ENCODE results near the gene NSUN5. TPM values are rescaled to one million over a fixed set of nuclear protein-coding genes. Genes with fewer than 3 reads are reported as not detected.

Gene NSUN5
- total and polyA plus RNA-seq, 9 of the 15 experiments (the other 6 are each of a cell fraction or from before 2014, with no cell fraction given) = 4.7 to 115 (median 43.0) TPM

GRCh38 chr7:73343671-73344380 is 35.2 kb upstream of the NSUN5 start:
- peaks cover 49 to 72% of the 10 kb centered on the region in 2 experiments for H3K27me3 ChIP-seq (ENCODE audit: control insufficient read depth in 2 of 2, insufficient read depth in 2 of 2, low read length in 2 of 2)
- WGBS (ENCODE audit: insufficient coverage, low coverage, missing lambda C conversion rate) = 17% methylated on average over 7 of the region's 7 CpGs
- H3K9ac ChIP-seq (ENCODE audit: insufficient read depth in 1 of 2, low read depth in 2 of 2, low read length in 2 of 2) = no peak overlapping the region
- POLR2A ChIA-PET = interaction anchor here (0.7 kb wide), 1 partner anchor 639 kb away, joined by 4 read pairs; no protein-coding TSS in a partner anchor
- FAIRE-seq (no peak), DNase-seq (ENCODE audit: extremely low read depth in 1 of 4, low spot score in 3 of 4) (no peak), ATAC-seq (no peak)
- intact Hi-C loops (cut with micrococcal nuclease) = loop anchor here (2.0 to 5.0 kb wide), 2 partner anchors 93 to 109 kb away; no protein-coding TSS in a partner anchor
- CTCF ChIA-PET (ENCODE audit: low intra/inter-chr PET ratio) = interaction anchor here (1.5 kb wide), 1 partner anchor 108 kb away, joined by 4 read pairs; no protein-coding TSS in a partner anchor
- no peaks in the 10 kb centered on the region for H4K20me1 ChIP-seq (replicated peaks; ENCODE audit: control insufficient read depth, insufficient read depth, low read length)
- BruUV-seq (replicated peaks) = no TSS peak
- in situ Hi-C loops (cut with MboI) = no loop called here
- H3K4me3 ChIP-seq = no peak overlapping the region
- no peaks in the 10 kb centered on the region for H3K9me3 ChIP-seq (replicated peaks; ENCODE audit: control insufficient read depth, insufficient read depth, low read depth, low read length)
- TF ChIP-seq SOX6 (IDR thresholded peaks at IDR 0.05) (no peak), SRSF9 (IDR thresholded peaks at IDR 0.05; ENCODE audit: borderline replicate concordance, low read depth, low read length) (no peak), BDP1 (IDR thresholded peaks at IDR 0.05; ENCODE audit: insufficient read depth, insufficient read length) (no peak), U2AF1 (optimal IDR thresholded peaks at IDR 0.05; ENCODE audit: low read depth, low read length) (no peak), ZNF324 (CRISPR knock-in tag; IDR thresholded peaks at IDR 0.05) (no peak), ZNF212 (CRISPR knock-in tag; IDR thresholded peaks at IDR 0.05) (no peak), ZNF398 (CRISPR knock-in tag; IDR thresholded peaks at IDR 0.05) (no peak), THRA (IDR thresholded peaks at IDR 0.05) (no peak)
- TF ChIP-seq, protein P1, sequence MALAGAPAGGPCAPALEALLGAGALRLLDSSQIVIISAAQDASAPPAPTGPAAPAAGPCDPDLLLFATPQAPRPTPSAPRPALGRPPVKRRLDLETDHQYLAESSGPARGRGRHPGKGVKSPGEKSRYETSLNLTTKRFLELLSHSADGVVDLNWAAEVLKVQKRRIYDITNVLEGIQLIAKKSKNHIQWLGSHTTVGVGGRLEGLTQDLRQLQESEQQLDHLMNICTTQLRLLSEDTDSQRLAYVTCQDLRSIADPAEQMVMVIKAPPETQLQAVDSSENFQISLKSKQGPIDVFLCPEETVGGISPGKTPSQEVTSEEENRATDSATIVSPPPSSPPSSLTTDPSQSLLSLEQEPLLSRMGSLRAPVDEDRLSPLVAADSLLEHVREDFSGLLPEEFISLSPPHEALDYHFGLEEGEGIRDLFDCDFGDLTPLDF (CRISPR knock-in tag; IDR thresholded peaks at IDR 0.05) = no peak
- H3K79me2 ChIP-seq (ENCODE audit: control insufficient read depth, insufficient read depth, low read length) = no peaks in the 10 kb centered on the region
- H2AFZ ChIP-seq (ENCODE audit: low read depth, low read length) = no peak overlapping the region
- no peaks in the 10 kb centered on the region for H3K36me3 ChIP-seq (ENCODE audit: control insufficient read depth, insufficient read depth, low read length)
- H3K4me2 ChIP-seq (ENCODE audit: insufficient read depth, low read length) = no peak overlapping the region
- no peak overlapping the region for H3K27ac ChIP-seq (ENCODE audit: extremely low read depth, low read depth, low read length)
- no peaks in the 10 kb centered on the region for H3K9me1 ChIP-seq (ENCODE audit: control insufficient read depth, insufficient read depth, low read length)
- H3K4me1 ChIP-seq (replicated peaks in 1 of 2; ENCODE audit: control insufficient read depth in 2 of 2, insufficient read depth in 2 of 2, low read length in 2 of 2) = peaks cover 4 to 6% of the 10 kb centered on the region in 2 experiments; a peak in 1 of 5 replicates

All from K562 (cell line).